Gastrocnemius medialis (tissue), 4 donors: ENCODE results near the gene TCF23.

Experiments used
- CTCF ChIP-seq, 5 experiments: fragments of 450-650 bp in 3 of 5; fragments of 200-600 bp in 2 of 5; sonication (generic) in 2 of 5; IDR thresholded peaks in 4 of 5; conservative IDR thresholded peaks in 1 of 5; 1 replicate in 4 of 5; 2 replicates in 1 of 5; pipeline ENCODE4 v1.5.1; 2016 to 2019; ENCODE audit warnings: antibody characterized with exemption in 5 of 5, mild to moderate bottlenecking in 3 of 5, moderate library complexity in 3 of 5
- POLR2A ChIP-seq, 2 donors: fragments of 450-650 bp; IDR thresholded peaks; one replicate each; pipeline ENCODE4 v1.6.1; 2017; ENCODE audit warnings: antibody characterized with exemption in 2 of 2, mild to moderate bottlenecking in 2 of 2, moderate library complexity in 2 of 2

GRCh38 chr2:27133195-27133875 is 15.5 kb upstream of the TCF23 start:
- TF ChIP-seq CTCF (IDR thresholded peaks at IDR 0.05 in 4 of 5, conservative IDR thresholded peaks at IDR 0.05 in 1 of 5) (no peak), POLR2A (IDR thresholded peaks at IDR 0.05) (no peak)
